IPS DF 6.9 (cell line): ENCODE results near the gene TMEM161A.
"Not testable (repeated sequence)": the region's sequence is repeated elsewhere in the genome, so short reads cannot be mapped to it uniquely, and the experiment has no call there.

ENCODE experiments used
- DNase-seq: peaks from one replicate; pipeline ENCODE4 v3.0.0-alpha.2; 2013; ENCODE audit warnings: low read depth, low spot score
- H3K27ac ChIP-seq: one replicate; pipeline ENCODE4 v1.5.1; 2013; ENCODE audit warnings: low read length, control low read depth
- H3K27me3 ChIP-seq: 2 replicates; pipeline ENCODE4 v1.6.1; 2013; ENCODE audit warnings: mild to moderate bottlenecking, low read length; ENCODE audit not compliant: control insufficient read depth, insufficient read depth
- H3K36me3 ChIP-seq: 2 replicates; pipeline ENCODE4 v1.6.1; 2013; ENCODE audit warnings: low read length; ENCODE audit not compliant: control insufficient read depth, insufficient read depth
- H3K4me1 ChIP-seq: 2 replicates; pipeline ENCODE4 v1.6.1; 2013; ENCODE audit warnings: low read length; ENCODE audit not compliant: control insufficient read depth, insufficient read depth
- H3K4me3 ChIP-seq: 2 replicates; pipeline ENCODE4 v1.5.1; 2013; ENCODE audit warnings: mild to moderate bottlenecking, low read length
- H3K9me3 ChIP-seq: 2 replicates; pipeline ENCODE4 v1.6.1; 2013; ENCODE audit warnings: low read length, inconsistent platforms; ENCODE audit not compliant: control insufficient read depth, insufficient read depth
- WGBS: extraction: QIAGEN DNeasy Blood & Tissue Kit; methylation state at CpG from one replicate; pipeline ENCODE4 v1.1.7; 2013; ENCODE audit warnings: mixed read lengths, missing lambda C conversion rate; ENCODE audit not compliant: insufficient read length, insufficient coverage; 5-methylcytosine and 5-hydroxymethylcytosine counted together

The TMEM161A gene

DNA sequence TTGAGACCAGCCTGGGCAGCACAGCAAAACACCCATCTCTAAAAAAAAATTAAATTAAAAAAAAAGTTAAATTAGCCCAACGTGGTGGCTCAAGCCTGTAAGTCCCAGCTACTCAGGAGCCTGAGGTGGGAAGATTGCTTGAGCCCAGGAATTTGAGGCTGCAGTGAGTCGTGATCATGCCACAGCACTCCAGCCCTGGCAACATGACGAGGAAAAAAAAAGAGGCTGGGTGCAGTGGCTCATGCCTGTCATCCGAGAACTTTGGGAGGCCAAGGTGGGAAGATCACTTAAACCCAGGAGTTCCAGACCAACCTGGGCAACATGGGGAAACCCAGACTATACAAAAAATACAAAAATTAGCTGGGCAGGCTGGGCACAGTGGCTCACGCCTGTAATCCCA lies 2.2 kb upstream of the TMEM161A start:
- no peak for DNase-seq
- no CpG with 5 or more reads among the region's 5 CpGs for WGBS
- H3K27me3 ChIP-seq: no peaks in the 10 kb centered on the region

GRCh38 chr19:19139876-19140229 lies 1.6 kb upstream of the TMEM161A start:
- no CpG with 5 or more reads among the region's 5 CpGs for WGBS
- no peak for DNase-seq
- Histone ChIP-seq H3K27me3 (no peaks in the 10 kb centered on the region), H3K4me3 (no peak overlapping the region), H3K4me1 (peaks cover 1% of the 10 kb centered on the region), H3K27ac (no peak overlapping the region), H3K36me3 (no peaks in the 10 kb centered on the region), H3K9me3 (no peaks in the 10 kb centered on the region)

More for the DNA sequence above, 2.2 kb upstream of the TMEM161A start:
- Histone ChIP-seq H3K36me3 (no peaks in the 10 kb centered on the region), H3K4me3 (no peak overlapping the region), H3K27ac (no peak overlapping the region), H3K9me3 (no peaks in the 10 kb centered on the region), H3K4me1 (no peaks in the 10 kb centered on the region; the same call in 1 of the 2 replicates)

- Histone ChIP-seq H3K36me3 (no peaks in the 10 kb centered on the region; the same call in 1 of the 2 replicates), H3K27me3 (no peaks in the 10 kb centered on the region), H3K4me3 (peak overlapping the region; percentile 91), H3K4me1 (peaks cover 1% of the 10 kb centered on the region), H3K27ac (no peak overlapping the region), H3K9me3 (no peaks in the 10 kb centered on the region)
- WGBS: no CpG with 5 or more reads among the region's 25 CpGs
- DNase-seq: no peak
Observed at GRCh38 chr19:19137556-19138108, 646 bp downstream of the TMEM161A start.

DNA sequence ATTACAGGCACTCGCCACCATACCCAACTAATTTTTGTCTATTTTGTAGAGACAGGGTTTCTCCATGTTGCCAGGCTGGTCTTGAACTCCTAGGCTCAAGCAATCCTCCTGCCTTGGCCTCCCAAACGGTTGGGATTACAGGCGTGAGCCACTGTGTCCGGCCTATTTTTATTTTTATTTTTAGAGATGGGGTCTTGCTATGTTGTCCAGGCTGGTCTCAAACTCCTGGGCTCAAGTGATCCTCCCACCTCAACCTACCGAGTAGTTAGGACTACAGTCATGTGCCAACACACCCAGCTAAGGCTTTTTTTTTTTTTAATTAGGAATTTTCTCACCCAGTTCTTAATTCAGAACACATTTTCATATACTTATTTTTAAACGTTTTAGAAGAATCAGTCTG lies 2.6 kb downstream of the TMEM161A start:
- not testable (repeated sequence) for H3K27ac ChIP-seq, H3K36me3 ChIP-seq, H3K4me1 ChIP-seq, H3K27me3 ChIP-seq, DNase-seq, H3K4me3 ChIP-seq, H3K9me3 ChIP-seq
- WGBS: no CpG with 5 or more reads among the region's 6 CpGs

- Histone ChIP-seq H3K36me3 (no peaks in the 10 kb centered on the region; the same call in 1 of the 2 replicates), H3K4me3 (no peak overlapping the region; the same call in 1 of the 2 replicates), H3K27me3 (no peaks in the 10 kb centered on the region), H3K9me3 (peaks cover 4% of the 10 kb centered on the region; the same call in 1 of the 2 replicates), H3K4me1 (peaks cover 1% of the 10 kb centered on the region), H3K27ac (no peak overlapping the region)
- no CpG with 5 or more reads among the region's 21 CpGs for WGBS
- peak; percentile 41 for DNase-seq
Observed at GRCh38 chr19:19134687-19135158, 3.6 kb downstream of the TMEM161A start.

DNA sequence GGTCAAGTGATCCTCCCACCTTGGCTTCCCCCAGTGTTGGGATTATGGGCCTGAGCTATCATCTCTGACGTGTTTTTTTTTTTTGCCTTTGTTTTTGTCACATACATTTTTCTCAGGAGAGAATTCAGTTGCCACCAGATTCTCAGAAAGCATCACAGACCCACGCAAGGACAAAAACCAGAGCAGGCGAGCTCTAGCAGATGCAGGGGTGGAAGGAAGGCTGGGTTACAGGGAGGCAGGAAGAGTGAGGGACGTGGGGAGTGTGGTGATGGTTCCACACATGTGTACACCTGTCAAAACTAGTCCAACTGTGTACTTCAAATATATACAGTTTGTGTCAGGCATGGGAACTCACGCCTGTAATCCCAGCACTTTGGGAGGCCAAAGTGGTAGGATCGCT lies 4.3 kb downstream of the TMEM161A start:
- WGBS: no CpG with 5 or more reads among the region's 6 CpGs
- H3K27me3 ChIP-seq: no peaks in the 10 kb centered on the region
- no peak overlapping the region for H3K27ac ChIP-seq
- H3K9me3 ChIP-seq: peaks cover 4% of the 10 kb centered on the region; the same call in 1 of the 2 replicates
- no peak for DNase-seq
- H3K4me1 ChIP-seq: peaks cover 1% of the 10 kb centered on the region
- no peak overlapping the region for H3K4me3 ChIP-seq
- no peaks in the 10 kb centered on the region; the same call in 1 of the 2 replicates for H3K36me3 ChIP-seq

- Histone ChIP-seq H3K27ac (no peak overlapping the region), H3K4me1 (peaks cover 1% of the 10 kb centered on the region), H3K36me3 (no peaks in the 10 kb centered on the region; the same call in 1 of the 2 replicates), H3K4me3 (no peak overlapping the region), H3K9me3 (peaks cover 4% of the 10 kb centered on the region; the same call in 1 of the 2 replicates), H3K27me3 (no peaks in the 10 kb centered on the region)
- no peak for DNase-seq
- no CpG with 5 or more reads among the region's 12 CpGs for WGBS
Observed at GRCh38 chr19:19132912-19133311, 5.4 kb downstream of the TMEM161A start.

DNA sequence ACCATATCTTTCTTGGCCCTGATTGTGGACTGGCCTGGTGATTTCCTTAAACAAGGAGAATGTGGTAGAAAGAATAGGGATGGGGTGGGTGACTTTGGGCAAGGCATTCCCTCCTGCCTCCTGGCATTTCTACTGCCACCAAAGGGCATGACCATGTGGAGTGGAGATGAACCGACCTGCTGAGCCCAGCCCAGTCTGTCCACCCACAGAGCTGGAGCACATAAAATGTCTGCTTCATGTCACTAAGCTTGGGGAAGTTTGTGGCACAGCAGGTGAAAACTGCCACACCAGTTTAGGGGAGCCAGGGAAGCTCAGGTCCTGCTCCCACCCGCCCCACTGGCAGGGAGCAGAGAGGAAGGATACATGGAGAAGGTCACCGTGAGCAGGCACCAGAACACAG lies 6.3 kb downstream of the TMEM161A start:
- no peaks in the 10 kb centered on the region for H3K27me3 ChIP-seq
- H3K36me3 ChIP-seq: no peaks in the 10 kb centered on the region; the same call in 1 of the 2 replicates
- H3K27ac ChIP-seq: no peak overlapping the region
- peaks cover 4% of the 10 kb centered on the region; the same call in 1 of the 2 replicates for H3K9me3 ChIP-seq
- no CpG with 5 or more reads among the region's 3 CpGs for WGBS
- DNase-seq: no peak
- H3K4me1 ChIP-seq: peaks cover 1% of the 10 kb centered on the region; the same call in 1 of the 2 replicates
- H3K4me3 ChIP-seq: no peak overlapping the region

- DNase-seq: no peak
- no peaks in the 10 kb centered on the region for H3K36me3 ChIP-seq
- no peak overlapping the region for H3K4me3 ChIP-seq
- H3K4me1 ChIP-seq: no peaks in the 10 kb centered on the region; the same call in 1 of the 2 replicates
- H3K27me3 ChIP-seq: no peaks in the 10 kb centered on the region
- no peaks in the 10 kb centered on the region for H3K9me3 ChIP-seq
- WGBS: no CpG with 5 or more reads among the region's 6 CpGs
- no peak overlapping the region for H3K27ac ChIP-seq
Observed at GRCh38 chr19:19126102-19126501, 12.2 kb downstream of the TMEM161A start.

DNA sequence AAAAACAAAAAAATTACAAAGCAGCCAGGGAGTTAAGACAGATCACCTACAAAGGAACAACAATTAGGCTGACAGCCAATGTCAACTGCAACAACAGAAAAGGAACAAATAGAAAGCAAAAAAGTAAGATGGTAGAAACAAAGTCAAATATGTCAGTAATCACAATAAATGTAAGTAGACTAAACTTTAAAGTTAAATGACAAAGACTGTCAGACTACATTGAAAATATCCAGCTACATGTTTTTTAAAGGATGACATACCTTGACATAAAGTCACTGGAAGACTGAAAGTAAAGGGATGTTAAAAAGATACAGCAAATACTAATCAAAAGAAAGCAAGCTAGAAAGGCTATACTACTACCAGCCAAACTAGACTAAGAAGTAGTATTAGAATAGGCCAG lies 14.9 kb downstream of the TMEM161A start:
- no peaks in the 10 kb centered on the region for H3K27me3 ChIP-seq
- no peak overlapping the region for H3K27ac ChIP-seq
- no peaks in the 10 kb centered on the region for H3K9me3 ChIP-seq
- no peaks in the 10 kb centered on the region for H3K36me3 ChIP-seq
- H3K4me1 ChIP-seq: peaks cover 4% of the 10 kb centered on the region
- no peak overlapping the region for H3K4me3 ChIP-seq
- DNase-seq: no peak

- Histone ChIP-seq H3K27ac (no peak overlapping the region), H3K27me3 (no peaks in the 10 kb centered on the region), H3K36me3 (no peaks in the 10 kb centered on the region), H3K4me1 (peaks cover 4% of the 10 kb centered on the region), H3K9me3 (no peaks in the 10 kb centered on the region), H3K4me3 (no peak overlapping the region)
- no peak for DNase-seq
- WGBS: no CpG with 5 or more reads among the region's 1 CpG
Observed at GRCh38 chr19:19122902-19123301, 15.4 kb downstream of the TMEM161A start.
